ENCODE results near the gene SCN1A.

DNA sequence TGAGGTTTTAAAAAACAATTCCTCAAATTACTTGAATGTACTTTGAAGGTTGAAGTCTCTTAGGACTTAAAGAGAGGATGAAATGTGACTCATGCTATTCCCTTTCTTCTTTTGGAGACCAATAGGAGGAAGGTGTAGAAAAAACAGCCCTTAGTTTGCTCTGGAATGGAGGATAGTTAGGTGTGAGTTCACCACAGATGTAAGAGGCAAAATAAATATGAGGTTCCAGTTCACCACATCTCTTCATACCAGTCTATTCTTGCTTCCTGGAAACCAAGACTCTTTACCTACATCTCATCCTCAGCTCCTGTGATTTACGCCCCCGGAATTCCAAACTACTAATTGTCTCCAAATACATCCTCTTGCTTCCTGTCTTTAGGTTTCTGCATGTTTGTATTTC lies 96.8 kb downstream of the SCN1A start:
- no peak for TF ChIP-seq CBFB (CRISPR knock-in tag; IDR thresholded peaks at IDR 0.05; ENCODE audit: low read depth)
- no peak for TF ChIP-seq TEAD4 (CRISPR knock-in tag; IDR thresholded peaks at IDR 0.05)
- TF ChIP-seq ATF3 (CRISPR knock-in tag; conservative IDR thresholded peaks at IDR 0.05) = no peak

All from WTC11 (cell line).